CD4-positive, alpha-beta T cell (primary cell): ENCODE results near the gene DOK3. TPM values are rescaled to one million over a fixed set of nuclear protein-coding genes. Genes with fewer than 3 reads are reported as not detected.

Experiments
- ATAC-seq: fragments of 200-7000 bp; cut with Tn5 transposase; one replicate; pipeline ENCODE4 v1.10.0; 2022; ENCODE audit warnings: mild to moderate bottlenecking; ENCODE audit not compliant: poor library complexity
- CTCF ChIA-PET: fragments of 350-600 bp; sonication (Branson Sonifier 250); formaldehyde crosslinking; loops from one replicate; lab custom pipeline; 2021; ENCODE audit warnings: antibody characterized with exemption, inconsistent platforms; lab: Charles Lee
- POLR2A ChIA-PET: fragments of 350-600 bp; sonication (Branson Sonifier 250); formaldehyde crosslinking; loops from one replicate; lab custom pipeline; 2021; ENCODE audit warnings: antibody characterized with exemption, inconsistent platforms; lab: Charles Lee
- DNase-seq, 14 experiments: peaks; one replicate each; pipeline ENCODE4 v3.0.0-alpha.2; 2013 to 2020; ENCODE audit warnings: mixed read lengths in 2 of 14
- H3K27ac ChIP-seq, 2 donors: one replicate each; pipeline versions ENCODE4 v1.5.1 to v1.7.0; 2013; ENCODE audit warnings: low read length in 2 of 2, low read depth in 1 of 2, mild to moderate bottlenecking in 1 of 2
- H3K27me3 ChIP-seq, 2 experiments: 1 replicate in 1 of 2; 2 replicates in 1 of 2; pipeline versions ENCODE4 v1.6.1 to v1.7.0; 2013; ENCODE audit warnings: low read length in 2 of 2, control low read depth in 1 of 2, mild to moderate bottlenecking in 1 of 2, moderate library complexity in 1 of 2; ENCODE audit not compliant: insufficient read depth in 2 of 2, control insufficient read depth in 1 of 2
- H3K36me3 ChIP-seq: one replicate; pipeline ENCODE4 v1.6.1; 2013; ENCODE audit warnings: low read length, control low read depth; ENCODE audit not compliant: insufficient read depth
- H3K4me1 ChIP-seq: one replicate; pipeline ENCODE4 v1.6.1; 2013; ENCODE audit warnings: low read length, control low read depth; ENCODE audit not compliant: insufficient read depth
- H3K4me3 ChIP-seq: one replicate; pipeline ENCODE4 v1.5.1; 2013; ENCODE audit warnings: mild to moderate bottlenecking, low read length, moderate library complexity
- H3K9me3 ChIP-seq, 2 experiments: 1 replicate in 1 of 2; 2 replicates in 1 of 2; pipeline versions ENCODE4 v1.6.1 to v1.7.0; 2013; ENCODE audit warnings: low read length in 2 of 2, mild to moderate bottlenecking in 2 of 2, control low read depth in 1 of 2, moderate library complexity in 1 of 2; ENCODE audit not compliant: control insufficient read depth in 1 of 2, insufficient read depth in 1 of 2
- H3K27ac Mint-ChIP-seq: one replicate; pipeline ENCODE4 v1.8.0; 2020; ENCODE audit warnings: mixed read lengths
- H3K27me3 Mint-ChIP-seq: one replicate; pipeline ENCODE4 v1.8.0; 2021; ENCODE audit warnings: mixed read lengths
- H3K36me3 Mint-ChIP-seq: one replicate; pipeline ENCODE4 v1.8.0; 2021; ENCODE audit warnings: low read depth, mixed read lengths
- H3K4me1 Mint-ChIP-seq: one replicate; pipeline ENCODE4 v1.8.0; 2021; ENCODE audit warnings: low read depth, mixed read lengths
- H3K4me3 Mint-ChIP-seq: one replicate; pipeline ENCODE4 v1.8.0; 2020; ENCODE audit warnings: mild to moderate bottlenecking, mixed read lengths
- H3K9me3 Mint-ChIP-seq: one replicate; pipeline ENCODE4 v1.8.0; 2020; ENCODE audit warnings: mixed read lengths
- CTCF ChIP-seq: fragments of 200-600 bp; IDR thresholded peaks from one replicate; pipeline ENCODE4 v1.8.0; 2022; ENCODE audit warnings: antibody characterized with exemption, mild to moderate bottlenecking
- intact Hi-C, 2 experiments: fragments of 100-400 bp; cut with DNase I in 1 of 2; cut with micrococcal nuclease in 1 of 2; formaldehyde crosslinking; loops; one replicate each; pipeline versions ENCODE4 v1.15.1 to v1.9.0; 2023 to 2025; cut with DNase I, micrococcal nuclease
- total RNA-seq, 174 experiments: library from RNA in 2 of 174; stranded (reverse) in 2 of 174; gene quantifications; one replicate each; pipeline ENCODE4 v1.2.3 and lab custom pipeline; 2021 to 2026

The DOK3 gene
- total RNA-seq, 2 experiments from 2014 or later = 1.3 to 1.4 TPM

- no peak for TF ChIP-seq CTCF
- ChIA-PET POLR2A (no interaction called here), CTCF (no interaction called here)
- Histone ChIP-seq H3K4me3 (no peak overlapping the region), H3K36me3 (peaks cover 8% of the 10 kb centered on the region), H3K27ac (no peak overlapping the region), H3K9me3 (no peaks in the 10 kb centered on the region), H3K4me1 (no peaks in the 10 kb centered on the region), H3K27me3 (no peaks in the 10 kb centered on the region)
- Mint-ChIP-seq H3K9me3 (no peaks in the 10 kb centered on the region), H3K4me3 (no peak overlapping the region), H3K27ac (no peak overlapping the region), H3K27me3 (no peaks in the 10 kb centered on the region), H3K4me1 (peaks cover 1% of the 10 kb centered on the region), H3K36me3 (no peaks in the 10 kb centered on the region)
- ATAC-seq (no peak), DNase-seq (no peak)
- intact Hi-C loops = no loop called here
Measured at GRCh38 chr5:177484902-177485549, 24.6 kb downstream of the DOK3 start.

GRCh38 chr5:177483994-177484901 is 25.4 kb downstream of the DOK3 start:
- no peaks in the 10 kb centered on the region for H3K9me3 ChIP-seq

GRCh38 chr5:177483042-177483441 is 26.6 kb downstream of the DOK3 start:
- Histone ChIP-seq H3K27ac (no peak overlapping the region), H3K9me3 (no peaks in the 10 kb centered on the region), H3K4me1 (peaks cover 15% of the 10 kb centered on the region), H3K27me3 (no peaks in the 10 kb centered on the region), H3K36me3 (peaks cover 4% of the 10 kb centered on the region), H3K4me3 (no peak overlapping the region)
- no peak overlapping the region for H3K4me3 Mint-ChIP-seq
- no peaks in the 10 kb centered on the region for H3K27me3 Mint-ChIP-seq
- no peaks in the 10 kb centered on the region for H3K9me3 Mint-ChIP-seq
- no peak for DNase-seq
- intact Hi-C loops = no loop called here
- H3K36me3 Mint-ChIP-seq = no peaks in the 10 kb centered on the region
- CTCF ChIA-PET = interaction anchor here (0.6 kb wide), 1 partner anchor 76 kb away, joined by 3 read pairs; no protein-coding TSS in a partner anchor
- no peak overlapping the region for H3K27ac Mint-ChIP-seq
- POLR2A ChIA-PET = no interaction called here
- no peak for TF ChIP-seq CTCF
- H3K4me1 Mint-ChIP-seq = peaks cover 14% of the 10 kb centered on the region
- ATAC-seq = no peak

More at GRCh38 chr5:177483994-177484901, 25.4 kb downstream of the DOK3 start:
- Mint-ChIP-seq H3K4me1 (peaks cover 7% of the 10 kb centered on the region), H3K9me3 (no peaks in the 10 kb centered on the region), H3K36me3 (no peaks in the 10 kb centered on the region), H3K27me3 (no peaks in the 10 kb centered on the region), H3K4me3 (no peak overlapping the region), H3K27ac (no peak overlapping the region)
- Histone ChIP-seq H3K27ac (no peak overlapping the region), H3K4me3 (no peak overlapping the region), H3K27me3 (no peaks in the 10 kb centered on the region), H3K36me3 (peaks cover 5% of the 10 kb centered on the region), H3K4me1 (peaks cover 4% of the 10 kb centered on the region)
- CTCF ChIA-PET = no interaction called here
- POLR2A ChIA-PET = no interaction called here
- no peak for DNase-seq
- ATAC-seq = no peak
- TF ChIP-seq CTCF = no peak
- intact Hi-C loops = no loop called here
